Activated B cell treated with CpG ODN at 0.5 μM for 24 hours (primary cell): ENCODE results near the gene EGFLAM. TPM values are rescaled to one million over a fixed set of nuclear protein-coding genes. Genes with fewer than 3 reads are reported as not detected.

Experiments
- ATAC-seq: fragments of 200-7000 bp; cut with Tn5 transposase; one replicate; pipeline ENCODE4 v1.10.0; 2021; ENCODE audit warnings: low read depth, mild to moderate bottlenecking, moderate library complexity
- CTCF ChIA-PET: fragments of 350-600 bp; sonication (Branson Sonifier 250); formaldehyde crosslinking; loops from one replicate; lab custom pipeline; 2021; ENCODE audit warnings: antibody characterized with exemption; lab: Charles Lee
- POLR2A ChIA-PET: fragments of 350-600 bp; sonication (Branson Sonifier 250); formaldehyde crosslinking; loops from one replicate; lab custom pipeline; 2021; ENCODE audit warnings: antibody characterized with exemption; lab: Charles Lee
- DNase-seq: peaks from one replicate; pipeline ENCODE4 v3.0.0; 2022
- H3K27ac Mint-ChIP-seq: one replicate; pipeline ENCODE4 v1.8.0; 2020; ENCODE audit warnings: mixed read lengths
- H3K27me3 Mint-ChIP-seq: one replicate; pipeline ENCODE4 v1.8.0; 2021; ENCODE audit warnings: mixed read lengths
- H3K36me3 Mint-ChIP-seq: one replicate; pipeline ENCODE4 v1.8.0; 2021; ENCODE audit warnings: low read depth, mixed read lengths
- H3K4me1 Mint-ChIP-seq: one replicate; pipeline ENCODE4 v1.8.0; 2021; ENCODE audit warnings: mixed read lengths
- H3K4me3 Mint-ChIP-seq: one replicate; pipeline ENCODE4 v1.8.0; 2020; ENCODE audit warnings: mild to moderate bottlenecking, mixed read lengths
- H3K9me3 Mint-ChIP-seq: one replicate; pipeline ENCODE4 v1.8.0; 2020; ENCODE audit warnings: mixed read lengths
- intact Hi-C: fragments of 100-400 bp; cut with micrococcal nuclease; formaldehyde crosslinking; loops from one replicate; pipeline ENCODE4 v1.15.1; 2024
- total RNA-seq: library from RNA; stranded (reverse); gene quantifications from 2 replicates; pipeline ENCODE4 v1.2.3, GENCODE V29; 2022
- TF ChIP-seq, protein P1 (sequence below): fragments of 200-600 bp; IDR thresholded peaks from one replicate; pipeline ENCODE4 v1.8.0; 2022; ENCODE audit warnings: antibody characterized with exemption, mild to moderate bottlenecking

Gene EGFLAM
- total RNA-seq, 1 donor from 2014 or later = not detected

DNA sequence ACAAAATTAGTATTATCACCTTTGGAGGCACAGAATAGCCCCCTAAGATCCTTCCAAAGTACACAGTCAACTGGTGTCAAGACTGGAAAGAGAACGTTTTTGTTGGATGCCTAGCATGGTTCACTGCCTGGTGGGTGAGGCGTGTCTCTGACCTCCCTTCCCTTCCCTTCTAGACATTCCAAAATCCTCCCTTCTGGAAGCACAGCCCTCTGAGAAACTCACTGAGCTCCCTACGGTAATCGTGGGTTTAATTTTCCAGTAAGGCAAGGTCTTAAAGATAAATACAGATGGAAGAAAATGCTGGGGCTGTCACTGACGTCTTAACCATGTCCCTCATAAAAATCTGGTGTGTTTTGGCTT lies 159.3 kb downstream of the EGFLAM start:
- Mint-ChIP-seq H3K4me3 (no peak overlapping the region), H3K9me3 (no peaks in the 10 kb centered on the region), H3K27ac (no peak overlapping the region), H3K4me1 (no peaks in the 10 kb centered on the region), H3K36me3 (no peaks in the 10 kb centered on the region), H3K27me3 (peaks cover 21% of the 10 kb centered on the region)
- no peak for ATAC-seq
- ChIA-PET CTCF (no interaction called here), POLR2A (no interaction called here)
- DNase-seq = no peak
- intact Hi-C loops = no loop called here
- TF ChIP-seq, protein P1, sequence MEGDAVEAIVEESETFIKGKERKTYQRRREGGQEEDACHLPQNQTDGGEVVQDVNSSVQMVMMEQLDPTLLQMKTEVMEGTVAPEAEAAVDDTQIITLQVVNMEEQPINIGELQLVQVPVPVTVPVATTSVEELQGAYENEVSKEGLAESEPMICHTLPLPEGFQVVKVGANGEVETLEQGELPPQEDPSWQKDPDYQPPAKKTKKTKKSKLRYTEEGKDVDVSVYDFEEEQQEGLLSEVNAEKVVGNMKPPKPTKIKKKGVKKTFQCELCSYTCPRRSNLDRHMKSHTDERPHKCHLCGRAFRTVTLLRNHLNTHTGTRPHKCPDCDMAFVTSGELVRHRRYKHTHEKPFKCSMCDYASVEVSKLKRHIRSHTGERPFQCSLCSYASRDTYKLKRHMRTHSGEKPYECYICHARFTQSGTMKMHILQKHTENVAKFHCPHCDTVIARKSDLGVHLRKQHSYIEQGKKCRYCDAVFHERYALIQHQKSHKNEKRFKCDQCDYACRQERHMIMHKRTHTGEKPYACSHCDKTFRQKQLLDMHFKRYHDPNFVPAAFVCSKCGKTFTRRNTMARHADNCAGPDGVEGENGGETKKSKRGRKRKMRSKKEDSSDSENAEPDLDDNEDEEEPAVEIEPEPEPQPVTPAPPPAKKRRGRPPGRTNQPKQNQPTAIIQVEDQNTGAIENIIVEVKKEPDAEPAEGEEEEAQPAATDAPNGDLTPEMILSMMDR = no peak

DNA sequence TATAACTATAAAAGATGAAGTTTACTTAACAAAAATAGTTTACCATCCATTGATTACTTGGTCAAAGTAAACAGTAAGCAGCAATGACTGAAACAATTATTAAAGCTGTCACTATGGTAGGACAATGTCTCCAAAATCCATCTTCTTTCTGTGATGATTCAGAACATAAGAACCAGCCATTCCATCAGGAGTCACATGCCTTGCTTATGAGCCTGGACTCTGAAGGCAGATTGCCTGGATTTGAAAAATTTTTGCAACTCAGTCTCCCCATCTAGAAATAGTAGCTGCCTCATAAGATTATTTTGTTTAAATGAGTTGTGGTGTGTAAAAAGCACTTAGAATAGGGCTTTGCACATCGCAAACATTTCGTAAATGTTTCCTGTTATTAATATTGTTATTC lies 161.9 kb downstream of the EGFLAM start:
- H3K36me3 Mint-ChIP-seq = no peaks in the 10 kb centered on the region
- H3K4me1 Mint-ChIP-seq = no peaks in the 10 kb centered on the region
- intact Hi-C loops = loop anchor here (5.0 kb wide), 1 partner anchor 392 kb away; no protein-coding TSS in a partner anchor
- CTCF ChIA-PET = interaction anchor here (1.0 to 1.7 kb wide), 5 partner anchors 14 to 864 kb away, joined by 3 to 7 read pairs (median 4); no protein-coding TSS in a partner anchor
- ATAC-seq = no peak
- TF ChIP-seq, protein P1 = no peak
- H3K27me3 Mint-ChIP-seq = peaks cover 25% of the 10 kb centered on the region
- H3K4me3 Mint-ChIP-seq = no peak overlapping the region
- POLR2A ChIA-PET = no interaction called here
- H3K27ac Mint-ChIP-seq = no peak overlapping the region
- DNase-seq = no peak
- no peaks in the 10 kb centered on the region for H3K9me3 Mint-ChIP-seq

DNA sequence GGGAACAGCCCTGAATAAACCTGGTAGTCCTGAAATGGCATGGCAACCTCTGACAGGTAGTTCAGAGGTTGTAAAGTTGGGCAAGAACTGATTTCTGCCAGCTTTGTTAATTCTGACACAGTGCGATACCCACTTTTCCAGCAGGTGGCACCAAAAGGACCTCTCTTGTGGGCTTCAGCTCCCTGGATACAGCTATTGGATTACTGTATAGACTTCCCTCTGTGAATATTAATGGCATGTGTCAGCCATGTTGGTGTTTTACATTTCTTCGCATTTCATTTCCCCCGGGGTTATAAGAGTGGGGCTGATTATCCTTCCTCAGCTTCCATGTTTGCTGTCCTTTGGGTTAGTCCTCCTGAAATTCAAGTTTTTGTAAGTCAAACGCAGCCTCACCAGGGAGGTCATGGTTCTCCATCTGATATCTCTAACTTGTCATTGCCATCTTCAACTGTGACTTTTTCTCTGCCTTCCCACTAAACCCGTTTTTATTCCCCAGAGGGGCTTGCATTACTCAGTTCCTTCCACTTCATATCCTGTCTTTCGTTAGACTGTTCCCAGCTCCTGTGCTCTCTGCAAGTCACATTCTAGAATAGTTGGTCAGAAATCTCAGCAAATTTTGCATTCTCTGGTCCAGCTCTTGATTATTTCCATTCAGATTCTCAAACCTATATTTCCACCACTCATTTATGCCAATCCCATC lies 162.5 kb downstream of the EGFLAM start:
- ChIA-PET POLR2A (no interaction called here), CTCF (interaction anchor here (0.9 to 1.7 kb wide), 6 partner anchors 14 to 863 kb away, joined by 3 to 7 read pairs (median 4); no protein-coding TSS in a partner anchor)
- ATAC-seq = no peak
- no peak for DNase-seq
- H3K27ac Mint-ChIP-seq = no peak overlapping the region
- intact Hi-C loops = loop anchor here (5.0 kb wide), 1 partner anchor 391 kb away; no protein-coding TSS in a partner anchor
- H3K4me3 Mint-ChIP-seq = no peak overlapping the region
- TF ChIP-seq, protein P1 = no peak
- no peaks in the 10 kb centered on the region for H3K9me3 Mint-ChIP-seq
- H3K36me3 Mint-ChIP-seq = no peaks in the 10 kb centered on the region
- peaks cover 22% of the 10 kb centered on the region for H3K27me3 Mint-ChIP-seq
- no peaks in the 10 kb centered on the region for H3K4me1 Mint-ChIP-seq

DNA sequence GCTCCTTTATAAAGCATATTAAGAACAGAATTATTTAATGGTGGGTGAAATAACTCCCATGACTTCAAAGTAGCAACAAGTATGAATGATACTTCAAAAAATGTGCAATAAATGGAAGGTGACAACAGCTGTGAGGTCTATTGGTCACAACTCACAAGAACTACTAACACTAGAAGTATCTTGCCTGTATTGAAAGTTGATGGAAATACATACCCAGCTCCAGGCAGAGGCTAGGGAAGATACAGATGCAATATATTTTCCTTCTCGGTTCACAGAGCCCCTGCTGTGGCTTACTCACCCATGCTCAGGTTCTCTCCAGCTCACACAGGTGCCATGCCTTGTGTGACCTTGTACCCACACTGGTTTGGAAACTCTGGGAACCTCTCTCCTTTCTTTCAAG lies 164.3 kb downstream of the EGFLAM start:
- TF ChIP-seq, protein P1 = no peak
- POLR2A ChIA-PET = no interaction called here
- Mint-ChIP-seq H3K9me3 (no peaks in the 10 kb centered on the region), H3K36me3 (no peaks in the 10 kb centered on the region), H3K27me3 (peaks cover 24% of the 10 kb centered on the region), H3K4me3 (no peak overlapping the region), H3K27ac (no peak overlapping the region), H3K4me1 (no peaks in the 10 kb centered on the region)
- no peak for ATAC-seq
- CTCF ChIA-PET = interaction anchor here (1.0 kb wide), 1 partner anchor 19 kb away, joined by 4 read pairs; no protein-coding TSS in a partner anchor
- no peak for DNase-seq
- intact Hi-C loops = loop anchor here (5.0 kb wide), 1 partner anchor 390 kb away; no protein-coding TSS in a partner anchor
